ENCODE data around the gene NEURL3.

DNA sequence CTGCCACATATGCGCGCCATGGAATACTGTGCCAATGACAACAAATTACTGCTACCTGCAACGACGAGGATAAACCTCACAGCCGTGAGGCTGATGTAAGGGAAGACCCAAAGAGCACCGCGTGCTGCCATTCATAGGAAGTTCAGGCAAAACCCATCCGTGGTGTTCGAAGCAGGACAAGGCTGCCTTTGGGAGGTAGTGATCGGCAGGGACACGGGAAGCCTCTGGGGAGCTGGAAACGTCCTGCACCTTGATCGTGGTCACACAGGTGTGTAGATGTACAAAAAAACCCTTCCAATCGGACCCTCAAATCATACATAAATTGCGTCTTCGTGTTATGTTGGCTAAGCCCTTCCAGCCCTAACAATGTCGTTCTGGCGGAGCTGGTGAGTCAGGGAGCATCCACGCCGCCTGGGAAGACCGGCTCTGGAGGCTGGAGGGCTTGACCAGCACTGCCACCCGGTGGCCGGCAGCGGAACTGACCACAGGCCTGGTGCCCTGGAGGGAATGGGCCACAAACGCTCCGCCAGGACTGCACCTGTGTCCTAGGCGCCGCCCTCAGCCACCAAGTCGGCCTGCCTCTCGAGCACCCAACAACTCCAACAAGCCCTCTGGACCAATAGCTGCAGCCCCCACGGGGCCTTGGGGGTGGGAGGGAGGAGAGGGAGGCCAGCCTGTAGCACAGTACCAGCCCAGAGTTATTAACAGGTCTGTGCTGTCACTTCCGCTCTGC lies 4.1 kb upstream of the NEURL3 start:
- TF ChIP-seq POLR2A (IDR thresholded peaks at IDR 0.05; ENCODE audit: low read depth, low read length) (no peak), POLR2AphosphoS5 (IDR thresholded peaks at IDR 0.05; ENCODE audit: low read depth, low read length) (no peak)

Data from GM12892 (cell line).